ENCODE measurements around the gene FUBP1. TPM values are rescaled to one million over a fixed set of nuclear protein-coding genes. Genes with fewer than 3 reads are reported as not detected.

Gene FUBP1
- total and polyA plus RNA-seq, 2 of the 13 experiments (the other 11 are each of a cell fraction or from before 2014, with no cell fraction given): 98.1 to 166 TPM

DNA sequence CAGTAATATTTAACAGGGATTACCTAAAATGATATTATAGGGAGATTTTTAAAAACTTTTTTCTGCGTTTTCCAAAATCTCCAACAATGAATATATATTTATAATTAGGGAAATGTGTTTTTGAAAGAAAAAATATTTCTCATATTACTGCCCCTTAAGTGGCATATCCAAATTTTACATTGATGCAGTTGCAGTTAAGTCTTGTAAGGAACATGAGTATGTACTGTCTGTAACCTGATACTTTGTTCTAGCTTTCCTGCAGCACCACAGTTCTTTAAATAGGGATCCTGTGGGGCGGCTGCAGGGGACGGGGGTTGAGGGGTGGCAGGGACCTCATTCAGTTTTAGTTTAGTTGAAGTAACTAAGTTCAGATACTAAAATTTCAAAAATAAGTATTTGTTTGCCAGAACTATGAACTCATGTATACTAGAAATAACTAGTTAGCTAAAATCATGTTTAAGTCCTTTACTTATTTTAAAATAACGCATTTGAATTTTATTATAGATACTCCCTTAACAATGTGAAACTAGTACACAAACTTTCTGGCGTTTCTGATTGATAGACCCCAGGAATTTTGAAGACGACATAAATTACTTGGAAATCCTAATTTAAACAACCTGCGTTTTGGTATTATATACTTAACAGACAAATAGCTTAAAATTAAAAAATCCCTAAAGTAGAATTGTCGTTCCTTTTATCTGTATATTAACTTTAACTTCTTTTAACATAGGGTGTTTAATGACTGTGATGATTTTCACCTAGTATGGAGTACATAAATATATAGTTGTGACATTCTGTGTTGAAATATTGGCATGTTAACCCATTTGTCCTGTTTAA is 25.2 kb upstream of the FUBP1 start:
- POLR2A ChIA-PET: interaction anchor here (0.6 to 9.1 kb wide), 24 partner anchors 9 to 323 kb away, joined by 3 to 161 read pairs (median 5); partner anchors contain the start of genes FUBP1, GIPC2, NEXN and USP33
- H4K20me1 ChIP-seq (ENCODE audit: insufficient read depth, low read length): no peaks in the 10 kb centered on the region; the same call in none of the 2 replicates
- no peaks in the 10 kb centered on the region for H3K27me3 ChIP-seq (ENCODE audit: control insufficient read depth in 1 of 2, insufficient read depth in 2 of 2, low read length in 2 of 2)
- no peaks in the 10 kb centered on the region for H3K36me3 ChIP-seq (replicated peaks in 1 of 2; ENCODE audit: control insufficient read depth in 1 of 2, insufficient read depth in 2 of 2, low read length in 2 of 2)
- FAIRE-seq (no peak), DNase-seq (ENCODE audit: low spot score) (peak; percentile 77), ATAC-seq (peak; percentile 76)
- H3K4me2 ChIP-seq (ENCODE audit: low read depth, low read length): peak overlapping the region; percentile 79
- H3K9me3 ChIP-seq (ENCODE audit: low read length): no peaks in the 10 kb centered on the region
- in situ Hi-C loops (cut with HindIII; ENCODE audit: extremely low pct_ligation_motif_present, low pct_unique_long_range_greater_than_20kb) (no loop called here), intact Hi-C loops (cut with micrococcal nuclease; ENCODE audit: unreplicated experiment) (loop anchor here (1.0 to 2.0 kb wide), 3 partner anchors 13 to 41 kb away; partner anchors contain the start of genes FUBP1 and GIPC2)
- H2AFZ ChIP-seq (ENCODE audit: low read length): peak overlapping the region; percentile 91
- H3K9ac ChIP-seq (ENCODE audit: insufficient read depth, low read depth, low read length): peak overlapping the region; percentile 76
- peaks cover 40% of the 10 kb centered on the region for H3K79me2 ChIP-seq (ENCODE audit: insufficient read depth, low read length)
- TSS peak; percentile 99 for BruUV-seq (replicated peaks)
- CTCF ChIA-PET (ENCODE audit: low intra/inter-chr PET ratio, low total read pairs): no interaction called here
- WGBS (ENCODE audit: low lambda C conversion rate): 16% methylated on average over 8 of the region's 8 CpGs
- H3K4me3 ChIP-seq (replicated peaks in 1 of 3; ENCODE audit: insufficient read depth in 1 of 3, low read depth in 2 of 3, low read length in 3 of 3): peak overlapping the region; percentile 60 to 71 (median 62); a peak in 5 of 6 replicates
- peak overlapping the region; percentile 97 for H3K27ac ChIP-seq (ENCODE audit: extremely low read length, insufficient read depth, low read length)
- peaks cover 52% of the 10 kb centered on the region for H3K4me1 ChIP-seq (ENCODE audit: insufficient read depth, low read length)
- no peak for TF ChIP-seq RAD51 (IDR thresholded peaks at IDR 0.05; ENCODE audit: borderline replicate concordance)
- no peak for TF ChIP-seq ZNF572 (CRISPR knock-in tag; IDR thresholded peaks at IDR 0.05)
- TF ChIP-seq MIER2 (CRISPR knock-in tag; IDR thresholded peaks at IDR 0.05): no peak
- TF ChIP-seq AGO1 (IDR thresholded peaks at IDR 0.05; ENCODE audit: low read depth, low read length, poor library complexity, severe bottlenecking): no peak
- no peak for TF ChIP-seq ZNF639 (CRISPR knock-in tag; conservative IDR thresholded peaks at IDR 0.05)
- no peak for TF ChIP-seq ZNF331 (CRISPR knock-in tag; IDR thresholded peaks at IDR 0.05)
- no peak for TF ChIP-seq ZNF609 (CRISPR knock-in tag; IDR thresholded peaks at IDR 0.05; ENCODE audit: borderline replicate concordance)
- no peak for TF ChIP-seq TEAD2 (CRISPR knock-in tag; IDR thresholded peaks at IDR 0.05)
- TF ChIP-seq HDAC2 (CRISPR knock-in tag; IDR thresholded peaks at IDR 0.05): 0 out of 2 replicates have a peak, but pooled peaks have one; percentile 2
- peak; percentile 86; the same call in 1 of the 2 replicates for TF ChIP-seq MBD4 (IDR thresholded peaks at IDR 0.05; ENCODE audit: borderline replicate concordance, low read length)
- TF ChIP-seq, protein P1, sequence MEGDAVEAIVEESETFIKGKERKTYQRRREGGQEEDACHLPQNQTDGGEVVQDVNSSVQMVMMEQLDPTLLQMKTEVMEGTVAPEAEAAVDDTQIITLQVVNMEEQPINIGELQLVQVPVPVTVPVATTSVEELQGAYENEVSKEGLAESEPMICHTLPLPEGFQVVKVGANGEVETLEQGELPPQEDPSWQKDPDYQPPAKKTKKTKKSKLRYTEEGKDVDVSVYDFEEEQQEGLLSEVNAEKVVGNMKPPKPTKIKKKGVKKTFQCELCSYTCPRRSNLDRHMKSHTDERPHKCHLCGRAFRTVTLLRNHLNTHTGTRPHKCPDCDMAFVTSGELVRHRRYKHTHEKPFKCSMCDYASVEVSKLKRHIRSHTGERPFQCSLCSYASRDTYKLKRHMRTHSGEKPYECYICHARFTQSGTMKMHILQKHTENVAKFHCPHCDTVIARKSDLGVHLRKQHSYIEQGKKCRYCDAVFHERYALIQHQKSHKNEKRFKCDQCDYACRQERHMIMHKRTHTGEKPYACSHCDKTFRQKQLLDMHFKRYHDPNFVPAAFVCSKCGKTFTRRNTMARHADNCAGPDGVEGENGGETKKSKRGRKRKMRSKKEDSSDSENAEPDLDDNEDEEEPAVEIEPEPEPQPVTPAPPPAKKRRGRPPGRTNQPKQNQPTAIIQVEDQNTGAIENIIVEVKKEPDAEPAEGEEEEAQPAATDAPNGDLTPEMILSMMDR (CRISPR knock-in tag; IDR thresholded peaks at IDR 0.05): no peak
